GM18861 (cell line): ENCODE measurements around the gene ADPRHL1.

ENCODE experiments used
- ATAC-seq: cut with Tn5 transposase; IDR thresholded peaks from one replicate; pipeline ENCODE4 v1.9.1; 2021; ENCODE audit not compliant: unreplicated experiment

ADPRHL1 gene

GRCh38 chr13:113452942-113453901, at the start of gene ADPRHL1:
TSS of gene ADPRHL1 (minus strand) at chr13:113453488. CDS start at chr13:113453437, 51 bp downstream.
- no peak for ATAC-seq

DNA sequence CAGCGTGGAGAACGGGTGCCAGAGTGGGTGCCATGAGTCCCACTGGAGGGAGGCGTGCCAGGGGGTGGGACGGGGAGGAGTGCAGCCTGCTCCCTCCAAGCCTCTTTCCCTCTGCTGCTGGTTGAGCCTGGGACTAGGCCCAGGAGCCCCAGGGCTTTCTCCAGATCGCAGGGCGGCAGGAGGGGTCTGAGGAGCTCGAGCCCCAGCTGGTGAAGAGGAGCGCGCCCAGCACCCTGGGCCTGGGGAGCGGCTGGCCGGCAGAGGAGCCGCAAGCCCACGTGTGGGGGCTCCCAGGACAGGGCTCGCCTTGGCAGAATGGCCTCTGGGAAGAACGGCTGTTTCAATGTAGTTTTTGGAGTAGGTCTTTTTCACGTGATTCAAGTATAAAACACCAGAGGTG, 49.4 kb upstream of the ADPRHL1 start:
- ATAC-seq, result no peak

DNA sequence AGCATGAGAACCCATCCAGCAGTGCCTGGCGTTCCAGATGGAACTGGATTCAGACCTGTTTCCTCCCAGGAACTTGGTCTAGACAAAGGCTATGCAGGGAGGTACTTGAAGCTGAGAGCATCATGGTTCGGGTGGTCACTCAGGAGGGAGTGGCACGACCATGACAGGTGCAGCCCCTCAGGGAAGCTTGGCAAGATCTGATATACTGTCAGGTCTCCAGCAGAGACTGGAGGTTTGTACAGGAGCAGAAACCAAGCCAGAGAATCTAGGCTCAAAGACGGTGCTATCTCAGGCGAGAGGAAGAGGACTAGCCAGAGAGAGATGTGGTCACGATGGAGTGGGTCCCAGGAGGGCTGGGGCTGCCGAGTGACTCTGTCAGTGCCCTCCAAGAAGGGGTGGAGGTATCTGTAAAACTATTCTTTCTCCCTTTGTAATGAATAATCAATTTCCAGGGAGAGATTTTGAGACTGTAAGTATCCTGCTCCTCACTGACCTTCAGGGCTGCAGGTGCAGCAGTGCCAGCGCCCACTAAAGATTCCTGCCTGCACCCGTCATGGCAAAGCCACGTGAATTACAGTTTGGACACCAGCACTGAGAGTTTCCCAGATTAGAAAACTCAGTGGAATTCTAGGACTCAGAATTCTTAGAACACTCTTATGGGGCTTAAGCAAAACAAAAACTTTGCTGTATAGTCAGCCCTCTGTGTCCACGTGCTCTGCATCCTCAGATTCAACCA, 47.4 kb upstream of the ADPRHL1 start:
- no peak for ATAC-seq

DNA sequence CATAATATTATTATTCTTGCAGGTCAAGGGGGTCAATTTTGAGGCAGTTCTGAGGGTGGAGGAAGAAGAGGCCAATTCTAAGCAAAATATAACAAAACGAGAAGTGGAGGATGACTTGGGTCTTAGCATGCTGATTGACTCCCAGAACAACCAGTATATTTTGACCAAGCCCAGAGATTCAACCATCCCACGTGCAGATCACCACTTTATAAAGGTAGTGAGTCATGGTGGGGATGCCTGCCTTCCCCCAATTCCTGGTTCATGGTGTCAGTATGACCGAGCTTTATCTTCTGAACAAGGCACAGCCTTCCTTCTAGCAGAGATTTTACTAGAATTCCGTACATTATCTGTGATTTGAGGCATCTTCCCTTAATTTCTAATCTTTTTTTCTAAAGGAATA, 46.6 kb upstream of the ADPRHL1 start:
- no peak for ATAC-seq

GRCh38 chr13:113498905-113499304, 45.6 kb upstream of the ADPRHL1 start:
- no peak for ATAC-seq

DNA sequence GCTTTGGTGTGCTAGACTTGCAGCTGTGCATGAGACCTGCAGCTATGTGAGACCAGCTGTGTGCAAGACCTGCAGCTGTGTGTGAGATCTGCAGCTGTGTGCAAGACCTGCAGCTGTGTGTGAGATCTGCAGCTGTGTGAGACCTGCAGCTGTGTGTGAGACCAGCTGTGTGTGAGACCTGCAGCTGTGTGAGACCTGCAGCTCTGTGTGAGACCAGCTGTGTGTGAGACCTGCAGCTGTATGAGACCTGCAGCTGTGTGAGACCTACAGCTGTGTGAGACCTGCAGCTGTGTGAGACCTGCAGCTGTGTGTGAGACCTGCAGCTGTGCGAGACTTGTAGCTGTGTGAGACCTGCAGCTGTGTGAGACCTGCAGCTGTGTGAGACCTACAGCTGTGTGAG, 43.9 kb upstream of the ADPRHL1 start:
- no peak for ATAC-seq

GRCh38 chr13:113495494-113496210, 42.4 kb upstream of the ADPRHL1 start:
- ATAC-seq, result no peak

DNA sequence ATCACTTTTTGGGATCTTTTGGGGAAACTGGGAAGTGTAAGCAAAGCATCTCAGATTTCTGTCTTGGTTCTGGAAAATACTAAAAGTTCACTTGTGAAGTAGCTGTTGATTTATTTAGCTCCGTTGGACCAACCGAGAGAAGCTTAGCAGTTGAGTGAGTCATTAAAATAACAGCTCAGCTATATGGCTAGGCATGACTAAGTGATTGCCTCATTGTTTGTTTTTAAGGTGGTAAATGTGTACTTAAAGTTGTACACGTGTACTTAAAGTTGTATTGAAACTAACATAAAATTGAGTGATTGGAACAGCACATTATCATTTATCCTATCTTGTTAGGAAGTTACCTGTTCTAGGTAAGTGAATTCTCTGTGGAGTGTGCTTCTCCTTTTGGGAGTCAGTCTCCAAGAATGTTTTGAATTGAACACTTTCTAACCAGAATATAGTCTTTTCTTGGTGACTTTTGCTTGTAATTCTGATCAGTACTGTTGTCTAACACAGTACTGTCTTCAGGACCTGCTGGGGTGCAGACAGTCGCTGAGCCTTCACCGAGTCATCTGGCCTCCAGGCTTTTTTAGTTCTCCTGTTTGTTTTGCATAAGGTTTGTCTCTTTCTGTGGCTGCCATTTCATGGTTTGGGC, 40.1 kb upstream of the ADPRHL1 start:
- ATAC-seq, result peak; percentile 23

GRCh38 chr13:113491982-113492381, 38.7 kb upstream of the ADPRHL1 start:
- ATAC-seq, result no peak

- ATAC-seq, result no peak
Measured at GRCh38 chr13:113491418-113491883, 38.2 kb upstream of the ADPRHL1 start.

DNA sequence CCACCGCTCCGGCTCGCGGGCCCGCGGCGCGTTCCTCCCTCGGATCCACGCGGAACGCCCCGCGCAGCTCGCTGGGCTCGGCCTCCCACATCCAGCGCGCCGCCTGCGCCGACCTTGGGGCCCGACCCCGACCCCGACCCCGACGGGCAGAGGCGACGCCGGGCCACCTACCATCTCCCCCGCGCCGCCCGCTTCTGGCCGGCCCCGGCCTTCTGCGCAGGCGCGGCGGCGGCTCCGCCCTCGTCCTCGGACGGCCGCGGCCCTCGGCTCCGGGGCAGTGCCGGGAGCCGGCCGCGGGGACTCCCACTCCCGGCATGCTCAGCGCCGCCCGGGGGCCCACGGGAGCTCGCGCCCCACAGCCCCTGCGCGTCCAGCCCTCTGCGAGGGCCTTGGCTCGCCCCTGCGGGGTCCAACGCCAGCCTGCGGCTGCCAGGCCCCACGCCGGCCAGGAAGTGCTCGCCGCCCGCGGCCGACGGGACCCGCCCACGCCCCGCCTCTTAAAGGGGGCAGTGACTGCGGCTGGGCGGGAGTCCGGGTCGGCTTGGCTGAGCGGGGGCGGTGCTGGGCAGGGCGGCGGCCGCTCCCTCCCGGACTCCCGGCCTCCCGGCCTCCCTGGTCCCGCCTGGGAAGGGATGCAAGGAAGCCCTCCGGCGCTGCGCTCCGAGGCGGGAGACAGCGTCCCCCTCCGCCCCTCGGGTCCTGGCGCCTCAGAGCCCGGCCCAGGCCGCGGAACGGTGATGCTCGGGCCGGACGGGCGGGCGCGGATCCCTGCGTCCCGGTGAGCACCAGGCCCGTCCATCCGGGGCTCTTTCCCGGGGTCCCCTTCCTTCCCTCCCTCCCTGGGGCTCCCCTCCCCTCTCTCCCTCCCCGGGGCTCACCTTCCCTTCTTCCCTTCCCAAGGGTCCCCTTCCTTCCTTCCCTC, 37.5 kb upstream of the ADPRHL1 start, which contains the start of gene DCUN1D2:
Gene DCUN1D2 (minus strand): TSS at position 216 of the 922 bp plus-strand sequence. CDS start 42 bp downstream, at position 174.
- ATAC-seq, result peak; percentile 82

DNA sequence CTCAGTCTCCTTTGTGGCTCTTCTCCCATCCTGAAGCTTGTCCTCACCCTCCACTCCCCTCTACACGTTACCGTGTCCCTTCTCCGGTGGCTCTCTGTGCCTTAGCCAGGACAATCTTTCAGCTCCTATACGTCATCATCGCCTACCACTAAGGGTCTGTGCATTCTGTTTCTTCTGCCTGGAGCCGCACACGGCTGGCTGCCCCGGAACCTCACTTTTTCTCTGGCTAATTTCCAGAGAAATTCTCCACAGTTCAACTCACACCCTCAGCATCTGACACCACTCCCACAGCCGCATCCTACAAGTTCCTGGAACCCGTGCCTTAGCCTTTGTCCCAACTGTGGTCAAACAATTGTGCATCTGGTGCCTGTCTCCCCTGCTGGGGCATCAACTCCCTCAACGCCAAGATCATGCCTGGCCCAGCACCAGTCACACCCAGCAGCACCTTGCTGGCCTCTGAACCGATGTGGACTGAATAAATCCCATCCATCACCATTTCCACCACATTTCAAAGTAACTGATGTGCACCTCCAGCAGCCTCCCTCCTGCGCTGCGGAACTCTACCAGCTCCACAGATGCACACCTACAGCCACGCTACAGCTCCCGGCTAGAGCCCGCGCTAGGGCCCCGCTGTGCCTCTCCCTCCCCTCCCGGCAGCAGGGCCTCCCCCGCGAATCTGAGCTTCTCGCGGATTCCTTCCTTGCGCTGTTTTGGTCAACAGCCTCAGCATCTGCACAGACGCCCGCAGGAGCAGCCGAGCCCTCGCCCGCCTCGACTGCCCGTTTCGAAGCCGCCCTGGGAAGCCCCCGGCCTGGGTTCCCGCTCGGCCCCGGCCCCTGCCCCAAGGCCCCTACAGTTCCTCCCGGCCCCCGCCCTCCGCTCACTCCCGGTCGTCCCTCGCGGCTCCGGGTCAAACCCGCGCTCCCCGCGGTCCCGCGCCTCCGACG, 36.5 kb upstream of the ADPRHL1 start:
- peak; percentile 0 for ATAC-seq

DNA sequence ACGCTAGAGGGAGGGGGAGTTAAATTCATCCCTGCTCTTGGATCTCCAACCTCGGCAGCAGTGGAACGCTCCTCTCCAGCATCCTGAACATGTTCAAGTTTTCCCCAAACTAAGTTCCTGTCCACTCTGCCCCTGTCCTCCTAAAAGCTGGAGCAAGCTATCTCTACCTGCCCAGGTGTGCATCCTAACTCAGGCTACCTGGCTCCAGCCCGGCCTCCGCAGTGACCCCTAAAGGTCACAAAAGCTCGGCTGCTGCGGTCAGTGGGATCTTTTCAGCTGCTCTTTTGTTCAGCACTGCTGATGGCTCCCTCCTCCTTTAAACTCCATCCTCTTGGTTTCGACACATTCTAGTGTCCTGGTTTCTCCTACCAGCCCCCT, 35.9 kb upstream of the ADPRHL1 start:
- ATAC-seq, result no peak

DNA sequence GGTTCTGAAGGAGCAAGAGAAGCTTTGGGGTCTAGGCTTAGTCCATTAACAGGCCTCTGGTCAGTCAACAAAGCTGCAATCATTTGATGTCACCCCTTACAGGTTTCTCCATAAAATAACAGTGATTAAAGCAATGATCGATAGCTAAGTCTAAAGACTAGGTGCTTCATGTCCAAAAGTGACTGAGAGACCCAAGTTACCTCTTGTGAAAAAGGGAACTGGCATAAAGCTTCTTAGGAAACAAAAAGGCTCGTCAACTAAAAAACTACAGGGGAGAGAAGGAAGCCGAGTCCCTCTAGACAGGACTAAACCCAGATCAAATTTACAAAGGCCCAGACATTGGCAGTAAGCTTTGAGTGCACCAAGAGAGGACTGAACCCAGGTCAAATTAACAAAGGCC, 35.0 kb upstream of the ADPRHL1 start:
- no peak for ATAC-seq

- no peak for ATAC-seq
Measured at GRCh38 chr13:113486698-113487097, 33.4 kb upstream of the ADPRHL1 start.

DNA sequence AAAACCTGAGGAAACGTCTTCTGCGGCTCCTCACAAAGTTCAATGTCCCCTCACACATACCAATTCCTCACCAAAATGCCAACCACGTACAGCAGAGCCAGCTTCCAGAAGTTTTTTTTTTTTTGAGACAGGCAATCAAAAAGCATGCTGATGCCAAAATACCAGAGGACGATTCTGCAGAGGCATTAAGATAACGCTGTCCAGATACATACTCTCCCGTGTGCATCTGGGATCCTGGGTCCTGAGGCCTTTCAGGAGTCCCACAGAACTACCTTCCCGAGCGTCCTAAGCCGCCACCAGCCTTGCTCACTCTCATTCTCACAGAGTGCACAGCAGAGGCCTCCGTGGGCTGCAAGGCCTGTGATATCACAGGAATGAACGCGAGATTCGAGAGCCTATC, 32.3 kb upstream of the ADPRHL1 start:
- ATAC-seq, result no peak

GRCh38 chr13:113483504-113484293, 30.4 kb upstream of the ADPRHL1 start:
- no peak for ATAC-seq

DNA sequence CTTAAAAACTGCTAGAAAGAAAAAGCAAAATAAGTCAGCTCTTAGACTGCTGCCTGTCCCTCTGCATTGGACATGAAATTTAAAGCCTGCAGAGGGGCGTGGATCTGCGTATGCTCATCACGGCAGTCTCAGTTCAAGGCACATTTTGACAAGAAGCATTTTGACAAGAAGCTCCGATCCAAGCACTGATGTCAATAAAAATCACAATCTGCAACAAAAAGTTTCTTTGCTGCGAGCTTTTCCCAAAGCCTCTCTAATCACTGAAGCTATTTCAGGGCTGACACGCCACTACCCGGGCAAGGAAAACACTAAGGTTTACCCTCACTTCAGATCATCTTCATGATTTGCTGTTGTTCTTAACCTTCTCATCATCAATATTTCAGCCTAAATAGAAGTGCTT, 29.8 kb upstream of the ADPRHL1 start:
- no peak for ATAC-seq
